Suprapubic skin (tissue), 3 donors: Measurements from ENCODE around the gene KIRREL3.

Experiments used
- EP300 ChIP-seq: sonication (generic); formaldehyde crosslinking; IDR thresholded peaks from one replicate; pipeline ENCODE4 v1.6.1; 2017; ENCODE audit warnings: antibody characterized with exemption
- POLR2A ChIP-seq, 2 donors: fragments of 450-650 bp; IDR thresholded peaks; one replicate each; pipeline ENCODE4 v1.6.1; 2017; ENCODE audit warnings: antibody characterized with exemption in 2 of 2, mild to moderate bottlenecking in 2 of 2, moderate library complexity in 2 of 2
- TF ChIP-seq, protein P1 (sequence below), 2 donors: fragments of 200-600 bp in 1 of 2; fragments of 450-650 bp in 1 of 2; sonication (generic) in 1 of 2; IDR thresholded peaks; one replicate each; pipeline ENCODE4 v1.5.1; 2016 to 2019; ENCODE audit warnings: antibody characterized with exemption in 2 of 2, mild to moderate bottlenecking in 1 of 2, moderate library complexity in 1 of 2

DNA sequence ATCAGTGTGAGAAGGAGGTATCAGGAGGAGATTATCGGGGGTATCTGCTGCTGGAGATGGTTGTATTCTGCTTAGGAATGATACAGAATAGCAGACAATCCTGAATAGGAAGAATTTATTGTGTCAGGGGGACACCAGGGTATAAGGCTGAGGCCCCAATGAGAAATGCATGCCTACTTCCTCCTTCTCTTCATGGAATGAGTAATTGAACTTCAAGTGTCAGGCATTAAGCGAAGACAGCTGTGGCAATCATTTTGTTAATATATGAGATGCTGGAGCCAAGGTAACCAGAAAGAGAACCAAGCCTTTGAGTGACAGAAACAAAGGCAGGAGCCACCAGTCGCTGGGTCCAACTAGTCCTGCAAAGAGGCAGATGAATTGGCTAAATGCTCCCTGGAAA, 49.1 kb downstream of the KIRREL3 start:
- TF ChIP-seq, protein P1, sequence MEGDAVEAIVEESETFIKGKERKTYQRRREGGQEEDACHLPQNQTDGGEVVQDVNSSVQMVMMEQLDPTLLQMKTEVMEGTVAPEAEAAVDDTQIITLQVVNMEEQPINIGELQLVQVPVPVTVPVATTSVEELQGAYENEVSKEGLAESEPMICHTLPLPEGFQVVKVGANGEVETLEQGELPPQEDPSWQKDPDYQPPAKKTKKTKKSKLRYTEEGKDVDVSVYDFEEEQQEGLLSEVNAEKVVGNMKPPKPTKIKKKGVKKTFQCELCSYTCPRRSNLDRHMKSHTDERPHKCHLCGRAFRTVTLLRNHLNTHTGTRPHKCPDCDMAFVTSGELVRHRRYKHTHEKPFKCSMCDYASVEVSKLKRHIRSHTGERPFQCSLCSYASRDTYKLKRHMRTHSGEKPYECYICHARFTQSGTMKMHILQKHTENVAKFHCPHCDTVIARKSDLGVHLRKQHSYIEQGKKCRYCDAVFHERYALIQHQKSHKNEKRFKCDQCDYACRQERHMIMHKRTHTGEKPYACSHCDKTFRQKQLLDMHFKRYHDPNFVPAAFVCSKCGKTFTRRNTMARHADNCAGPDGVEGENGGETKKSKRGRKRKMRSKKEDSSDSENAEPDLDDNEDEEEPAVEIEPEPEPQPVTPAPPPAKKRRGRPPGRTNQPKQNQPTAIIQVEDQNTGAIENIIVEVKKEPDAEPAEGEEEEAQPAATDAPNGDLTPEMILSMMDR (IDR thresholded peaks at IDR 0.05): no peak
- no peak for TF ChIP-seq POLR2A (IDR thresholded peaks at IDR 0.05)
- no peak for TF ChIP-seq EP300
